ENCODE results near the gene XRCC4.

Gene XRCC4

DNA sequence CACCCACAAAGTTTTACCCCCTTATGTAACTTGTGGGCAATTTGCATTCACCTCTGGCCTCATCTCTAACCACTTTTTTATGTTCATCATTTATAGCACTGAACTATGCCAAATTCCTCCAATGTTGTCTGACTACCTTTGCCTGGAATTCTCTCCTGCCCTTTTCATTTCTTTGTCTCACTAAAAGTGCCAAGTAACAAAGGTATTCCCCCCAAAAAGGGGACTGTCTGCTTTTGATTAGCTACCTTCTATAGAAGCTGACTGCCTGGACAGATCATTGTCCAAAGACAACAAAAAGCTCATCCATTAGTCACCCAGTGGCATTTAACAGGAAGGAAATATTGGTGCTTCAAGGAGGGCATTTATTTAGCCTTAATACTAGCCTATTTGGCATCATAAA, 204.3 kb downstream of the XRCC4 start:
- DNase-seq: no peak

DNA sequence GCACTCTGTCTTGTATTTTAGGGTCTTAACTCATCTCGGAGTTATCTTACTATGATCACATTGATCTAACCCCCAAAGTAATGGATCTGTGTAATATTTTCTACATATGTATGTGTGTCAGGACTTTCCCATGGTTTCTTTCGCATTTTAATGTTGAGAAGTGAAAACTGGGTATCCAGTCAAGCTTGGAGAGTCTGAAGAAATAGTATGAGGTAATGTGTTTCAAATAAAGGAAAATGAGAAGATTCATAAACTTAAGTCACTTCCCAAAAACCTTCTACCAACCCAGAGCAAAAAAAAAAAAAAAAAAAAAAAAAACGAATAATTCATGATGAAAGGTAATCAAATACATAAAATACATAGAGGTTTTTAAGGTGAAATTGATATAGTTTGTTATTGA, 206.4 kb downstream of the XRCC4 start:
- no peak for DNase-seq

DNA sequence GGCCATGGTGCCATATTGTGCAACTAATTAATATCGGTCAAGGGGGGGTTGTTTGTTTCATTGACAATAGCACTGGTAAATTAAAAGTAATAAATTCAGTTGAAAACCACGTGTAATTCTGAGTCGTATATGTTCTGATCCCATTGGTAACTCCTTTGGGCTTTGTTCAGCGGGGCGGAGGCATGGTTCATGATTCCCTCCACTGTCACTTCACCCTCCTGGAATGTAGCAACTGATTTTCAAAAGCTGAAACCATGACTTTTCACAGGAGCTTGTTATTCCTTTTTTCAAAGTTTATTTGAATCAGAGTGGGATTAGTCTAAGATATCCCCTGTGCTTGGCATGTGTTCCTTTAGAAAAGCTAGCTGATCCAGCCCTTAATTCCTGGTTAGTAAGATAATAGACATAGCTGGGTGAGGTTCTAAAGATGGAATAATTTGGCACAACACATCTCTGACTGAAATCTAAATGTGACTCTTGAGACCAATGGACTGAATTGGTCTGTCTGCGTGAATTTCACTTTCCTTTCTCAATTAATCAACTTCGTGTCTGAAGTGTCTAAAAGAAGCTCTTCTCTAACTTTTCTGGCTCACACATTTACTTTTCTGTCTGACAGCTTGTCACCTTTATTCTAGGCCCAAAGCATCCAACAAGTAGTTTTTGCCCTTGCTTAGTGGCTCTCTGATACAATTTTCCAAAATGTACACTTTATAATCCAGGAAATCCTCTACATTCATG, 208.5 kb downstream of the XRCC4 start:
- no peak for DNase-seq

- DNase-seq: no peak
Observed at GRCh38 chr5:83294246-83294645, 216.9 kb downstream of the XRCC4 start.

GRCh38 chr5:83299353-83299752, 222.0 kb downstream of the XRCC4 start:
- DNase-seq: no peak

DNA sequence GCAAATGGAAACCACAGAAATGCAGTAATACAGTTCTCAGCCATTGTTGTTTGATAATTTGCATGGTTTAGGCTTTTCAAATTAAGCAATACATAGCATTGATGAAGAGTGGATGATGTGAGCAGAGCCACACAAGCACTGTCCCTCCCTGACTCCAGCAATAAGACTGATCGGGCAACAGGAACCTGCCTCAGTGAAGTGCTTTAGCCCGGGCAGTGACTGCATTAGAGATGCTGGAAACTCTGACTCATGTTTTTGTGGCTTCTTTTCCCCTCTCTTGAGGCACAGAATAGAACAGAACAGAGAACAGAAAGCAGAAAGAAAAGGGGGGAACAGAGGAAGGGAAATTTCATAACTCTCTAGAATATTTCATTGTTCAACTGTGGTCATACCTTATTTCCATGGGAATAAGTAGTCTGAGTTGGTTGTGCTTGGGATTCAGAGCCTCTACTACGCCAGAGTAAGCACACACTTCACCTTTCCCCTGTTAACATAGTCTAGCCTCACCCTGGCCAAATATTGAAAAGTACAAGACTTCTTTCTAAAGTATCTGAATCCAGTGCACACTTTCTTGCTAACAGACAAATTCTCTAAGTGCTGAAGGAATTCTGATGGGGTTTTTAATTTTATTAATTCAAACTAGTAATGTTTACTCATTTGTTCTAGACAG, 229.4 kb downstream of the XRCC4 start:
- DNase-seq: no peak

DNA sequence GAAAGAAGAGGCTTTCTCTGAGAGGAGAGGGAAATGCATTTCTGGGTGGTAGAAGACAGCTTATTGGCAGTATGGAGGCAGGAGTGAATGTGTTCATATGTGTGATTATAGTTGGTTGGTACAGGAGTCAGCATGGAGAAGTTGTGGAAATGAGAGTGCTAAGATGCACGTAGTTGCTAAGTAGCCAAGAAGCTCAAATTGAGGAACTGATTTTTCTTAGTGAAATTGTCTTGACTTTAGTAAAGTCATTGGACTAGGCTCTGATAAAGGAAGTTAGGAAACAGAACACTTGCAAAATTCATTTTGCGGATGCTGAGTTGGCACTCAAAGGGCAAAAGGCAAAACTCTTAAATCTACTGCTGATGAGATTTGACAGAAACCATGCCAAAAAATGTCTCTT, 235.3 kb downstream of the XRCC4 start:
- no peak for DNase-seq

DNA sequence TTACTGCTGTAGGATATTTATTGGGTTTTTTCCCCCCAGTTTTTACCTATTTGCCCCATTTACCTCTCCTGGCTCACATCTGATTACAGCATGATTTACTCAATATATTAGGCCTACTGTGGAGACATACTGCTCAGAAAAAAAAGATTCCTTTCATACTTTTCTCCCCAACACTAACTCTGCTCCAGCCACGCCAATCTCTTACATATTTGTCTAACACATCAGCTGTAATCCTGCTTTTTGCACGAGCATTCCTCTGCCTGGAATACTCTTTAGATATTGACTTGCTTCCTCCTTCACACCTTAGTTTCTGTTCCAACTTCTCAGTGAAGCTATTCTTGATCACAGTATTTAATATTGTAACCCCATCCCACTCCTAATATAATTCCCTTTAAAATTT, 236.1 kb downstream of the XRCC4 start:
- no peak for DNase-seq

DNA sequence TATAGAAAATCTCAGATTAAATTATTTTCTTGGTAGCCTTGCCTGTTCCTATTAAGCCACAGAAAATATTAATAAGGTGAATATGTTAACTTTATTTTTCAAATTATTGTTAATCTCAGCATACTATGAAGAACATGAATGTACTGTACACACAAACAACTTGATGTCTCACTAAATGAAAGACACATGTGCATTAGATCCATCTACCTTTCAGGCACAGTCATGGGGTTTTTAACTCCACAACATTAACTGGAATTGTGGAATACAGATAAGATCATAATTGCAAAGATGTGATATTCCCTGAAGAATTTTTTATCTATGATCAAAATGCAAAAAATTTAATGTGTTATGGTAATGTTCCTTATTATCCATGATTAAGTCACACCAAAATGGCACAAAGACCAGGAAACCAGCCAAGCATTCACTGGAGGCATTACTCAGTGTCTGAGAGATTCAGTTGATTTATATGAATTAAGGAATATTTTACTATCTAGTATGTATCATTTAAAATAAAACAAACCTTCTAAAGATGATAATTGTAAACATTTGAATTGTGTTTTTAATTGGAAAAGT, 244.2 kb downstream of the XRCC4 start:
- no peak for DNase-seq

GRCh38 chr5:83322273-83322924, 245.1 kb downstream of the XRCC4 start:
- no peak for DNase-seq

DNA sequence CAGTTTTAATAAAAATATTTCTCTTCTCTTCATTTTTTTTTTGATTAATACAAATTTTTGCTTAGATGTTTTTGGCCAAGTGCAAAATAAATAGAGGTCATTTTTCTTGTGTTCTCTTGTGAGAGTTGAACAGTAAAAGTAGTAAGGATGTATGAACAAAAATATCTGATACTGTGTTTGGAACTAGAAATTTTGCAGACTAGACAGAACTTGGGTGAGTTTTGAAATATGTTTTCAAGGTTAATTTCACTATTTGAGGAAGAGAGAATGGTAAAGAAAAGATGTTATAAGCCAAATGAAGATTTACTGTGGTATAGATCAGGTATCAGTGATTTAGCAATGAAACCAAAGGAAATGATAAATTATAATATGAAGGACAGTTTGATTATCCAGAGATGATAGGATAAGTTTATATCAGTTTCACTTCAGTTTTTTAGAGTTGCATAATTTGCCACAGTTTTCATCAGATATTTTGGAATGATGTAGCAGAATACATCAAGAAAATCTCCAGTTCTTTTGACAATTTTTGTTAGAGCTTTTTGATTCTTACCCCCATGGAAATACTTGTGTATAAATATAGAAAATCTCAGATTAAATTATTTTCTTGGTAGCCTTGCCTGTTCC, 246.3 kb downstream of the XRCC4 start:
- no peak for DNase-seq

DNA sequence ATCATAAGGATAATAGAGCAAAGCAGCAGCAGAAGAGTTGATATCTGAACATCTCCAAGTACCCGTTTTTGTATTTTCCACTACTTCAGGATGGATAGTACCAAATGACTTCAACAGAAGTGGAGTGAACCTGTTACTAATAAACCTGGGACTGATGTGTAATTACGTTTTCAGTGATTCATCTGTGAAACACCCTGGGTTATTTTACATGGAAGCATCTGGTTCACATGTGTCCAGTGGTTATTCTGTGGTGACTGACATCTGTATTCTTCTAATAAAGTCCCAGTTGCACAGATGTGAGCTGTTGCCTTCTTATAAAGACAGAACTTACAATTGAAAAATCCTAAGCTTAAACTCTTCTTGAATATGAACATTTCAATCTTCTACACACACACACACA, 254.5 kb downstream of the XRCC4 start:
- DNase-seq: no peak

- DNase-seq: no peak
Observed at GRCh38 chr5:83337453-83338035, 260.2 kb downstream of the XRCC4 start.

GRCh38 chr5:83340511-83340918, 263.2 kb downstream of the XRCC4 start:
- peak; percentile 14 for DNase-seq

- no peak for DNase-seq
Observed at GRCh38 chr5:83341815-83342334, 264.5 kb downstream of the XRCC4 start.

GRCh38 chr5:83342465-83342864, 265.1 kb downstream of the XRCC4 start:
- no peak for DNase-seq

- DNase-seq: no peak
Observed at GRCh38 chr5:83343299-83343698, 266.0 kb downstream of the XRCC4 start.

DNA sequence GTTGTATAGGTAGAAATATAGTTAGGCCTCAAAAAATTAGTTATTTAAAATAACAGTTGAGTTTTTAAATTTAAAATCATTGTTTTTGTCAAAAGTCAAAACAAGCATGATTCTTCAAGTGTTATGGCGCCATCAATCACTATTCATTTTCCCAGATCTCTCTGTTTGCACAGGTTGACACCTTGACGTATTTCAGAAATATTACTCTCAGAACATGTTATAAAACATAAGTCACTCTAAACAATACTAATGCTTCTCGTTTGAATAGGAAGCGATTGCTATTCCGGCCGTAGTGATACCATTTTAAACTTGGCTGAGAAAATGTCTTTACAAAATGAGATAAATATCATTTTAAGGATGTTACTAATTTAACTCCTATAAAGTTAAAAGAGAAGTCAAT, 268.1 kb downstream of the XRCC4 start:
- no peak for DNase-seq

GRCh38 chr5:83348281-83348780, 271.0 kb downstream of the XRCC4 start:
- no peak for DNase-seq

GRCh38 chr5:83353231-83353630, 275.9 kb downstream of the XRCC4 start:
- no peak for DNase-seq

DNA sequence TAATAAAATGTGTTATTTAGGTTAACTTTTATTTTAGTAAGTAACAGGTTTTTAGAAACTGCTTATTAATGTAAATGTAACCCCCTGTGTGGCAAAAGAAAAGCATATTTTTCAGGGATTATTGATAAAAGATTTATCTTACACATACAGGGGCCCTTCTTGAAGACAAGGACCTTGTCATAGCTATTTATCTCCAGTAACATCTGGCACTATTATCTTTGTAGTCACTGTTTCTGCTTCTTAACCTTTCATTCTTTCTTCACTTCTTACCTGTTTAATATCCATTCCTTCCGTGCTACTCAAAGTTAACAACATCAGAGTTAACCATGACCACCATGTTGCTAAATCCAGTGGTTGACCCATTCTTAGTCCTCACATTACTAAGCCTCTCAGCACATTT, 276.4 kb downstream of the XRCC4 start:
- no peak for DNase-seq

DNA sequence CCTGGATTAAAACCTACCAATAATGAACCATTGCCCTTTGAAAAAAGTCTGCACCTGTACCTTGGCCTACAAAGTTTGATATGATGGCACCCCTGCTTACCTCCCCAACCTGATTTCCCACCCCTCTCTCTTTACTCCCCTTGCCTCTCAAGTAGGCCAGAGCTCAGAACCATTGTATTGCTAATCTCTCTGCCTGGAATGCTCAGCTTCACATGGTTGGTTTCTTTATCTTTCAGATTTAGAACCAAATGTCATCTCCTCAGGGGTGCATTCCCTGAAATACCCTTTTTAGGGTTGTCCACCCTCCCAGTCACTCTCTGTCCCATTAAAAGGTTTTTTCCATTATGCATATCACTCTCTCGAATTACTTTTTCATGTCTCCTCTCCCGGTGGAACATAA, 277.6 kb downstream of the XRCC4 start:
- DNase-seq: no peak

All from CD4-positive, alpha-beta T cell treated with Interleukin-6 for 4 hours (primary cell).